ENCODE data around the gene SMPD3. TPM values are rescaled to one million over a fixed set of nuclear protein-coding genes. Genes with fewer than 3 reads are reported as not detected.

Gene SMPD3
- total and polyA plus RNA-seq, 2 of the 8 experiments (the other 6 are each of a cell fraction or from before 2014, with no cell fraction given) = 0.39 to 1.3 TPM

DNA sequence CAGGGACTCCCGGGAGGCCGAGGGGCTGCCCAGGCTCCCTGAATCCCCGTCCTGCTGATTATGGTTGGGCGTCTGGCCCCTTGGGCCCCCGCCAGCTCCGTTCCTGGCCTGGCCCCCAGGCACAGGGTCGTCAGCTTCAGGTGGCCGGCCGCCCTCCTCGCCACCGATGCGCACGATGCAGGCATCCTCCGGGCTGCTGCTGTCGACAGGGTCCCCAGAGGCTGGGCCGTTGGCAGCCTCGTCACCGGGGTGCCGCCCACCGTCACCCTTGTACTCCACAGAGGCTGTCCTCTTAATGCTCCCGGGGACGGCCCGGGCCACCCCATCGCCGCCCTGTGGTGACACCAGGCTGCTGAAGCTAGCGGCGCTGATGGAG lies 77.0 kb downstream of the SMPD3 start:
- H2BK120ac ChIP-seq (replicated peaks; ENCODE audit: low read depth, low read length) = no peak overlapping the region
- no peaks in the 10 kb centered on the region for H3K23me2 ChIP-seq (ENCODE audit: low read depth, low read length)
- no peak overlapping the region for H3K9ac ChIP-seq (replicated peaks in 1 of 4; ENCODE audit: extremely low read depth in 1 of 4, low read depth in 3 of 4, low read length in 3 of 4)
- H2AFZ ChIP-seq (ENCODE audit: low read length) = no peak overlapping the region
- no peak overlapping the region for H3K4me2 ChIP-seq (ENCODE audit: insufficient read depth in 1 of 2, low read depth in 2 of 2, low read length in 2 of 2)
- no peak overlapping the region for H2BK20ac ChIP-seq (ENCODE audit: low read length)
- no peaks in the 10 kb centered on the region for H3K36me3 ChIP-seq (ENCODE audit: control insufficient read depth in 2 of 4, insufficient read depth in 4 of 4, low read length in 3 of 4)
- H4K8ac ChIP-seq (ENCODE audit: extremely low read depth, insufficient read depth, low read length) = no peak overlapping the region
- no peak overlapping the region for H3K4ac ChIP-seq (replicated peaks; ENCODE audit: insufficient read length, low read depth, low read length)
- POLR2A ChIA-PET (ENCODE audit: partially characterized antibody) = interaction anchor here (1.3 kb wide), 1 partner anchor 11 kb away, joined by 4 read pairs; no protein-coding TSS in a partner anchor
- no peak overlapping the region for H3K14ac ChIP-seq (ENCODE audit: insufficient read length)
- H3K27ac ChIP-seq (ENCODE audit: low read depth, low read length) = no peak overlapping the region
- CTCF ChIA-PET (ENCODE audit: partially characterized antibody) = interaction anchor here (1.3 to 14.3 kb wide), 7 partner anchors 9 to 138 kb away, joined by 3 to 221 read pairs (median 11); no protein-coding TSS in a partner anchor
- H4K91ac ChIP-seq (replicated peaks; ENCODE audit: insufficient read length, low read length) = no peak overlapping the region
- no peak overlapping the region for H3K18ac ChIP-seq (ENCODE audit: extremely low read depth, low read length)
- H3K4me3 ChIP-seq (ENCODE audit: extremely low read depth in 1 of 4, insufficient read depth in 2 of 4, low read depth in 3 of 4, low read length in 4 of 4) = no peak overlapping the region
- H3K23ac ChIP-seq (ENCODE audit: insufficient read length) = no peak overlapping the region
- DNase-seq (ENCODE audit: low read depth in 1 of 2, low spot score in 2 of 2) (no peak), FAIRE-seq (no peak)
- no peak overlapping the region for H2AK5ac ChIP-seq (ENCODE audit: low read depth, low read length)
- TF ChIP-seq, protein P1, sequence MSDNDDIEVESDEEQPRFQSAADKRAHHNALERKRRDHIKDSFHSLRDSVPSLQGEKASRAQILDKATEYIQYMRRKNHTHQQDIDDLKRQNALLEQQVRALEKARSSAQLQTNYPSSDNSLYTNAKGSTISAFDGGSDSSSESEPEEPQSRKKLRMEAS (IDR thresholded peaks at IDR 0.05) = no peak
- TF ChIP-seq HDAC2 (IDR thresholded peaks at IDR 0.05; ENCODE audit: borderline replicate concordance in 1 of 2, low read depth in 2 of 2, low read length in 2 of 2) (no peak), HDAC6 (IDR thresholded peaks at IDR 0.05; ENCODE audit: low read depth, low read length) (no peak)
- no peak overlapping the region for H2BK5ac ChIP-seq (ENCODE audit: low read depth, low read length)
- peaks cover 0 to 2% (median under 1%) of the 10 kb centered on the region in 4 experiments; a peak in 3 of 7 replicates for H3K4me1 ChIP-seq (replicated peaks in 1 of 4; ENCODE audit: control insufficient read depth in 3 of 4, insufficient read depth in 4 of 4, low read length in 3 of 4)
- H4K5ac ChIP-seq (ENCODE audit: insufficient read length, low read depth, low read length) = no peak overlapping the region
- H4K20me1 ChIP-seq (replicated peaks in 1 of 2; ENCODE audit: control insufficient read depth in 1 of 2, insufficient read depth in 2 of 2, low read length in 2 of 2) = no peaks in the 10 kb centered on the region
- no peak overlapping the region for H2BK15ac ChIP-seq (ENCODE audit: low read length)
- no peaks in the 10 kb centered on the region for H3K9me3 ChIP-seq (ENCODE audit: insufficient read depth in 2 of 2, low read depth in 1 of 2, low read length in 1 of 2)
- no peak overlapping the region for H2BK12ac ChIP-seq (ENCODE audit: low read depth, low read length)
- H3K79me2 ChIP-seq (ENCODE audit: control insufficient read depth in 1 of 2, insufficient read depth in 2 of 2, low read length in 2 of 2) = no peaks in the 10 kb centered on the region
- H3K27me3 ChIP-seq (replicated peaks in 1 of 4; ENCODE audit: control insufficient read depth in 3 of 4, extremely low read depth in 1 of 4, insufficient read depth in 3 of 4, low read length in 3 of 4) = peaks cover 0 to 2% (median 0%) of the 10 kb centered on the region in 4 experiments; a peak in 2 of 7 replicates
- WGBS, 2 experiments (ENCODE audit: extremely low coverage in 1 of 2, insufficient coverage in 1 of 2, insufficient read length in 1 of 2, insufficient replicate concordance in 2 of 2, low coverage in 1 of 2, low lambda C conversion rate in 2 of 2, missing lambda C conversion rate in 1 of 2) = 93% methylated on average over 18 of the region's 27 CpGs; no CpG with 5 or more reads in 1 of the 2 experiments
- H3K79me1 ChIP-seq (ENCODE audit: low read depth, low read length) = no peaks in the 10 kb centered on the region
- no peak overlapping the region for H3K56ac ChIP-seq (replicated peaks; ENCODE audit: insufficient read length, low read depth, low read length)
